HAP-1 (cell line): Measurements from ENCODE around the gene SPRED3.

Experiments used
- DNase-seq, 2 experiments: peaks; one replicate each; pipeline ENCODE4 v3.0.0-alpha.2; 2016 to 2020; ENCODE audit warnings: low spot score in 2 of 2
- H3K27me3 ChIP-seq: fragments of 250-450 bp; sonication (Bioruptor Pico); 2 replicates; pipeline ENCODE4 v1.5.1; 2020; ENCODE audit warnings: low read depth, mild to moderate bottlenecking, moderate library complexity
- H3K36me3 ChIP-seq: fragments of 250-450 bp; sonication (Bioruptor Pico); replicated peaks from 2 replicates; pipeline ENCODE4 v1.5.1; 2020; ENCODE audit warnings: mild to moderate bottlenecking
- H3K4me1 ChIP-seq: fragments of 250-450 bp; sonication (Bioruptor Pico); 2 replicates; pipeline ENCODE4 v1.5.1; 2020; ENCODE audit warnings: mild to moderate bottlenecking
- H3K4me3 ChIP-seq: fragments of 250-450 bp; sonication (Bioruptor Pico); 2 replicates; pipeline ENCODE4 v1.5.1; 2020; ENCODE audit warnings: mild to moderate bottlenecking, moderate library complexity
- H3K9me3 ChIP-seq: fragments of 250-450 bp; sonication (Bioruptor Pico); 2 replicates; pipeline ENCODE4 v1.5.1; 2020; ENCODE audit warnings: mild to moderate bottlenecking, moderate library complexity
- in situ Hi-C: fragments of 300-500 bp; cut with MboI; formaldehyde crosslinking; loops from 3 replicates; pipeline ENCODE4 v1.14.3; 2020; ENCODE audit warnings: low sequenced_read_pairs, inconsistent platforms, mixed read lengths

SPRED3 gene

GRCh38 chr19:38389957-38390924 lies 1.7 kb downstream of the SPRED3 start:
- no peaks in the 10 kb centered on the region for H3K9me3 ChIP-seq
- H3K36me3 ChIP-seq = no peaks in the 10 kb centered on the region; the same call in 1 of the 2 replicates
- no peak overlapping the region for H3K4me3 ChIP-seq
- DNase-seq = no peak
- H3K4me1 ChIP-seq = peaks cover 6% of the 10 kb centered on the region
- in situ Hi-C loops = no loop called here
- H3K27me3 ChIP-seq = no peaks in the 10 kb centered on the region

DNA sequence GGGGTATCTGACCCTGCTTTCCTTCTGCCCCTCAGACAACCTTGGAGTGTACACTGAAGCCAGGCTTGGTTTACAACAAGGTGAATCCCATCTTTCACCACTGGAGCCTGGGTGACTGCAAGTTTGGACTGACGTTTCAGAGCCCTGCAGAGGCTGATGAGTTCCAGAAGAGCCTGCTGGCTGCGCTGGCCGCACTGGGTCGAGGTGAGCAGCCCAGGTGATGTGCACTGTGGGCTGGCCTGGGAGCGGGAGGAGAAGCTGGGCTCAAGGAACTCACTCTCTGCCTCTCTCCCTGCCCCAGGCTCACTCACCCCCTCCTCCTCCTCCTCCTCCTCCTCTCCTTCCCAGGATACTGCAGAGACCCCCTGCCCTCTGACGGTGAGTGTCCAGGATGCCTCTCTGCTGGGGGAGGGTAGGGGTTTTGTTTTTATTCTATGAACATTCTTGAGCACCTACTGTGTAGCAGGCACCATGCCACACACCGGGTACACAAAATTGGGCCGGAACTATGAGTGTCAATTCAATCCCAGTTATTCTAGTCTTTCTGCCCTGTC lies 3.5 kb downstream of the SPRED3 start:
- Histone ChIP-seq H3K9me3 (no peaks in the 10 kb centered on the region), H3K27me3 (no peaks in the 10 kb centered on the region), H3K36me3 (no peaks in the 10 kb centered on the region), H3K4me1 (peaks cover 5% of the 10 kb centered on the region), H3K4me3 (no peak overlapping the region)
- in situ Hi-C loops = no loop called here
- no peak for DNase-seq

DNA sequence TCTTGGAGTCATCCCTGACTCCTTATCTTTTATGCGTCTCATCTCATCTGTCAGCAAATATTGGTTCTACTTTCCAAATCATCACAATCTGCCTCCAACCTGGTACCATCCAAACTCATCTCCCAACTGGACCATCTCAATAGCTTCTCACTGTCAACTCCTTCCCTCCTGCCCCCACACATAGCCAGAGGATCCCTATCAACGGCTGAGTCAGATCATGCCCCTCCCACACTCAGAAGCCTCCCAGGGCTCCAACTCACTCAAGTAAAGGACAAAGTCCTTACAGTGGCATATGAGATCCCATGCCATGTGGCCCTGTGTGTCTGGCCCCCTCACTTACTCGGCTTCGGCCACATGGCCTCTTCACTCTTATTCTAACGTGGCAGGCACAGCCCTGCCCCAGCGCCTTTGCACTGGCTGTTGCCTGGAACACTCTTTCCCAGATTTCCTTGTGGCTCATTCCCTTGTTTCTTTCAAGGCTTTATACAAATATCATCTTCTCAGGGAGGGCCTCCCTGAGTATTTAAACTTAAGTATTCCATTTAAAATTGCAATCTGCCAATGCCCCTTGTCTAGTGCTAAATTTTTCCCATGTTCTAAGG lies 4.3 kb downstream of the SPRED3 start:
- no peak for DNase-seq
- in situ Hi-C loops = no loop called here
- H3K36me3 ChIP-seq = no peaks in the 10 kb centered on the region
- H3K4me3 ChIP-seq = no peak overlapping the region
- H3K9me3 ChIP-seq = no peaks in the 10 kb centered on the region
- H3K27me3 ChIP-seq = no peaks in the 10 kb centered on the region
- H3K4me1 ChIP-seq = no peaks in the 10 kb centered on the region

DNA sequence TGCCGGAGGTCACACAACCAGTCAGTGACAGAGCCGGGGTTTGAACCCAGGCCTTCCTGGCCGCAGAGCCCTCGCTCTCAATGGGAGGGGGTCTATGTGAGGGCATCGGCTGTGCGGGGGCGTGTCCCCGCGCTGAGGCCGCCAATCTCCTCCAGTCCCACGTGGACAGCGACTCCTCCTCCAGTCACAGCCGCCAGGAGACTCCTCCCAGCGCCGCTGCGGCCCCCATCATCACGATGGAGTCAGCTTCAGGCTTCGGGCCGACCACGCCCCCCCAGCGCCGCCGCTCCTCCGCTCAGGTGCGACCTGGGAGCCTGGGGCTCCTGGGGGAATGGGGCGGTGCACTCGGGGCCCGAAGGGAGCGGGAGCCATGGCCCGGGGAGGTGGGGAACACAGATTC lies 6.0 kb downstream of the SPRED3 start:
- H3K9me3 ChIP-seq = no peaks in the 10 kb centered on the region
- H3K27me3 ChIP-seq = no peaks in the 10 kb centered on the region
- H3K36me3 ChIP-seq = no peaks in the 10 kb centered on the region
- in situ Hi-C loops = no loop called here
- DNase-seq = no peak
- no peaks in the 10 kb centered on the region for H3K4me1 ChIP-seq
- H3K4me3 ChIP-seq = no peak overlapping the region

DNA sequence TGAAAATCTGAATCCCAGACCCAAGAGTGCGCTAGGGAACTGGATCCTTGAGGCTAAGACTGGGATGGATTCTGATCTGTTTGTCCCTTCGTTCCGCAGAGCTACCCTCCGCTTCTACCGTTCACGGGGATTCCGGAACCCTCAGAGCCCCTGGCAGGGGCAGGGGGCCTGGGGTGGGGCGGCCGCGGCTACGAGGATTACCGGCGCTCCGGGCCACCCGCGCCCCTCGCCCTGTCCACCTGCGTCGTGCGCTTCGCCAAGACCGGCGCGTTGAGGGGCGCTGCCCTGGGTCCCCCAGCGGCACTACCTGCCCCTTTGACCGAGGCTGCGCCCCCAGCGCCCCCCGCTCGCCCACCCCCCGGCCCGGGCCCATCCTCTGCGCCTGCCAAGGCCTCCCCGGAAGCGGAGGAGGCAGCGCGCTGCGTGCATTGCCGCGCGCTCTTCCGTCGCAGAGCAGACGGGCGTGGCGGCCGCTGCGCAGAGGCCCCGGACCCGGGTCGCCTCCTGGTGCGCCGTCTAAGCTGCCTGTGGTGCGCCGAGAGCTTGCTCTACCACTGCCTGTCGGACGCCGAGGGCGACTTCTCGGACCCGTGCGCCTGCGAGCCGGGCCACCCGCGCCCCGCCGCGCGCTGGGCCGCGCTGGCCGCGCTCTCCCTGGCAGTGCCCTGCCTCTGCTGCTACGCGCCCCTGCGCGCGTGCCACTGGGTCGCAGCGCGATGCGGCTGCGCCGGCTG lies 7.1 kb downstream of the SPRED3 start:
- Histone ChIP-seq H3K4me1 (no peaks in the 10 kb centered on the region), H3K9me3 (no peaks in the 10 kb centered on the region), H3K4me3 (no peak overlapping the region), H3K36me3 (no peaks in the 10 kb centered on the region), H3K27me3 (no peaks in the 10 kb centered on the region)
- DNase-seq = no peak
- in situ Hi-C loops = no loop called here

- H3K36me3 ChIP-seq = no peaks in the 10 kb centered on the region
Measured at GRCh38 chr19:38399081-38399480, 10.6 kb downstream of the SPRED3 start.

DNA sequence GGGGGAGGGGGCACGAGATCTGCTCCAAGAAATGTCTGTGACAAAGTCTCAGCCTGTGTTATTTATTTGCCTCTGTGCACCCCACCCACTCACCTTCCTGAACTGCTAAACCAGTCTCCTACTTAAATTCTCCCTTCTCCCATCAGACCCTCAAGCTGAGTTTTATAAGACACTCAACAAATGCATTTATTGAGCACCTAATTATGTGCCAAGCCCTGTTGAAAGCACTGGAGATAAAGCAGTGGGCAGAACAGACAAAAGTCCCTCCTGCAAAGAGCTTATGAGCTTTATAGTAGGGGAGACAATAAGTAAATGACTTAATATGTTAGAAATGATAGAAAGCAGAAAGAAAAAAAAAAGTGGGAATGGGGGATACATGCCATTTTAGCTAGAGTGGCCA lies 11.0 kb downstream of the SPRED3 start:
- DNase-seq = no peak
- no peaks in the 10 kb centered on the region for H3K9me3 ChIP-seq
- H3K27me3 ChIP-seq = no peaks in the 10 kb centered on the region
- no peaks in the 10 kb centered on the region; the same call in none of the 2 replicates for H3K4me1 ChIP-seq
- H3K4me3 ChIP-seq = no peak overlapping the region
- H3K36me3 ChIP-seq = no peaks in the 10 kb centered on the region
- in situ Hi-C loops = no loop called here

More at GRCh38 chr19:38399081-38399480, 10.6 kb downstream of the SPRED3 start:
- H3K4me3 ChIP-seq = no peak overlapping the region
- H3K9me3 ChIP-seq = no peaks in the 10 kb centered on the region
- in situ Hi-C loops = no loop called here
- DNase-seq = no peak
- no peaks in the 10 kb centered on the region; the same call in none of the 2 replicates for H3K4me1 ChIP-seq
- no peaks in the 10 kb centered on the region for H3K27me3 ChIP-seq

DNA sequence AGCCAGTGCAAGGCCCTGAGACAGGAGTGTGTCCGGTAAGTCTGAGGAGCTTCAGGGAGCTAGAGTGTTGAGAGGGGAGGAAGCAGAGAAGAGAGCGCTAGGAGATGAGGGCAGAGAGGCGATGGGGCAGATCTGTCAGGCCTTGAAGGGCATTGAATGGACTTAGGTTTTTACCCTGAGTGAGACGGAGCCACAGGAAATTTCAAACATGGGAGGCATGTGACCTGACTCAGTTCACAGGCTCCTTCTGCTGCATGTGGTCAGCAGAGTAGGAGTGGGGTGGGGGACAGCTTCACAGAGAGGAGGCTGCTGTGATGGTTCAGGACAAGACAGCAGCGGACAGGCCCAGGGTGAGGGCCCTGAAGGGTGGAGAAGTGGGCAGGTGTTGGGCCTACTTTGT lies 11.9 kb downstream of the SPRED3 start:
- DNase-seq = no peak
- in situ Hi-C loops = loop anchor here (10.0 kb wide), 1 partner anchor 234 kb away; no protein-coding TSS in a partner anchor
- Histone ChIP-seq H3K4me3 (no peak overlapping the region), H3K9me3 (no peaks in the 10 kb centered on the region), H3K4me1 (no peaks in the 10 kb centered on the region; the same call in none of the 2 replicates), H3K27me3 (no peaks in the 10 kb centered on the region), H3K36me3 (peaks cover 3% of the 10 kb centered on the region; the same call in 1 of the 2 replicates)

- no peak for DNase-seq
- Histone ChIP-seq H3K4me3 (no peak overlapping the region), H3K36me3 (peaks cover 4% of the 10 kb centered on the region; the same call in 1 of the 2 replicates), H3K27me3 (no peaks in the 10 kb centered on the region), H3K4me1 (no peaks in the 10 kb centered on the region; the same call in none of the 2 replicates), H3K9me3 (no peaks in the 10 kb centered on the region)
- in situ Hi-C loops = loop anchor here (10.0 kb wide), 1 partner anchor 234 kb away; no protein-coding TSS in a partner anchor
Measured at GRCh38 chr19:38401148-38401547, 12.7 kb downstream of the SPRED3 start.

GRCh38 chr19:38402623-38402966 lies 14.1 kb downstream of the SPRED3 start:
- no peaks in the 10 kb centered on the region for H3K27me3 ChIP-seq
- no peaks in the 10 kb centered on the region for H3K9me3 ChIP-seq
- peak overlapping the region; percentile 76 for H3K4me3 ChIP-seq
- peaks cover 4% of the 10 kb centered on the region for H3K36me3 ChIP-seq
- H3K4me1 ChIP-seq = no peaks in the 10 kb centered on the region; the same call in none of the 2 replicates
- DNase-seq = no peak
- in situ Hi-C loops = loop anchor here (10.0 kb wide), 1 partner anchor 232 kb away; no protein-coding TSS in a partner anchor

DNA sequence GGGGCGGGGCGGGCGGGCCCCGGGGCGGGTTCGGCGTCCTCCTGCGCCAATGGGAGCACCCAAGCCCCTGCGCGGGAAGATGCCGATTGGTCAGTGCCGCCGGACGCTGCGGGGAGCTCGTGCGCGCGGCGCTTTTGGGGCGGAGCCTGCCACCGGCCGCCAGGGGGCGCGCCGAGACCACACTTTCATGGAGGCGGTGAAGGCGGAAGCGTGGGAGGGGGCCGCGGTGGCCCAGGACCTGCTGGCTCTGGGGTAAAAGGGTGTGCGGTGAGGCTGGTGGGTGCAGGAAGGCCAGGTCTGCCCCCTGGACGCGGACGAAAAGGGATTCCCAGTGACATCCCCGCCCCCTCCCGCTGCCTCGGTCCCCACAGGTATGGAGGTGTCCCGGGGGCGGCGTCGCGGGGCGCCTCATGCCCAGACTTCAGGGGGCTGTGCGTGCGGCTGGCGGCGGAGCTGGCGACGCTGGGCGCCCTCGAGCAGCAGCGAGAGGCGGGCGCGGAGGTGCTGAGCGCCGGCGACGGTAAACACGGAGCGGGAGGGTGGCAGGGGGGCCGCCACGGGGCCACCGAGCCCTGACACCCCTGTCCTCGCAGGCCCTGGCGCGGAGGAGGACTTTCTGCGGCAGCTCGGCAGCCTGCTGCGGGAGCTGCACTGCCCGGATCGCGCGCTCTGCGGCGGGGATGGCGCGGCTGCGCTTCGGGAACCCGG lies 14.6 kb downstream of the SPRED3 start, which contains the start of gene FAM98C:
Gene FAM98C (plus strand): TSS at position 127 of the 708 bp plus-strand sequence. CDS start 61 bp downstream, at position 188.
- Histone ChIP-seq H3K9me3 (no peaks in the 10 kb centered on the region), H3K36me3 (peaks cover 4% of the 10 kb centered on the region), H3K27me3 (no peaks in the 10 kb centered on the region), H3K4me1 (no peaks in the 10 kb centered on the region; the same call in none of the 2 replicates), H3K4me3 (peak within 1 kb of the TSS; percentile 76)
- in situ Hi-C loops = loop anchor here (10.0 kb wide), 1 partner anchor 232 kb away; no protein-coding TSS in a partner anchor
- peak; percentile 94 to 98 for DNase-seq

DNA sequence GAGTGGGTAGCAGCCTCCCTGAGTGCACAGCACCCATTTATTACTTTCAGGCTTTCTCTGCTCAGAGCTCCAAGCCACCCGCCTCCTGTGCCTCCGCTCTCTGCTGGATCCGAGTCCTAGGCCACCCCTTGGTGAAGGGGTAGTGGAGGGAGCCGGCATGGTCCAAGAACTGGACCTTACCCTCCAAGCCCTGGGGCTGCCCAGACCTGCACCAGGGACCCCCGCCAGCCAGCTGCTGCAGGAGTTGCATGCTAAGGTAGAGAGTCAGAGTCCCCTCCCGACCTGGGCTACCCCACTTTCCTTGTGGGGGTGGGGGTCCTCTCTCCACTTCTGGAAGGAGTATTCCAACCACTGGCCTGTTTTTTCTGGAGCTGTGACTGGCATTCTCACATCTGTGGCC lies 16.4 kb downstream of the SPRED3 start:
- H3K4me3 ChIP-seq = no peak overlapping the region
- DNase-seq = no peak
- H3K4me1 ChIP-seq = no peaks in the 10 kb centered on the region; the same call in none of the 2 replicates
- H3K9me3 ChIP-seq = no peaks in the 10 kb centered on the region
- peaks cover 4% of the 10 kb centered on the region for H3K36me3 ChIP-seq
- in situ Hi-C loops = loop anchor here (10.0 kb wide), 1 partner anchor 230 kb away; no protein-coding TSS in a partner anchor
- H3K27me3 ChIP-seq = no peaks in the 10 kb centered on the region
